Peyer's patch (tissue), 4 donors: ENCODE data around the gene DIPK1B.

Experiments
- CTCF ChIP-seq, 6 experiments: fragments of 450-650 bp in 4 of 6; fragments of 200-600 bp in 2 of 6; sonication (generic) in 1 of 6; IDR thresholded peaks; one replicate each; pipeline ENCODE4 v1.5.1; 2017 to 2019; ENCODE audit warnings: antibody characterized with exemption in 6 of 6, mild to moderate bottlenecking in 3 of 6, moderate library complexity in 1 of 6
- POLR2A ChIP-seq, 2 donors: fragments of 450-650 bp; IDR thresholded peaks; one replicate each; pipeline ENCODE4 v1.5.1; 2017; ENCODE audit warnings: antibody characterized with exemption in 2 of 2, mild to moderate bottlenecking in 2 of 2, moderate library complexity in 2 of 2

GRCh38 chr9:136728548-136729123 is 16.3 kb downstream of the DIPK1B start:
- TF ChIP-seq CTCF (IDR thresholded peaks at IDR 0.05) (no peak), POLR2A (IDR thresholded peaks at IDR 0.05) (no peak)
